Smooth muscle cell of the coronary artery (primary cell): Measurements from ENCODE around the gene ATOSB. TPM values are rescaled to one million over a fixed set of nuclear protein-coding genes. Genes with fewer than 3 reads are reported as not detected.

Experiments used
- total RNA-seq: library from RNA; depleted of rRNA; stranded (reverse); fragments of >200 nt; gene quantifications from 2 replicates; pipeline ENCODE4 v1.2.3, GENCODE V29; 2014; ENCODE audit warnings: low replicate concordance

Gene ATOSB, protein sequence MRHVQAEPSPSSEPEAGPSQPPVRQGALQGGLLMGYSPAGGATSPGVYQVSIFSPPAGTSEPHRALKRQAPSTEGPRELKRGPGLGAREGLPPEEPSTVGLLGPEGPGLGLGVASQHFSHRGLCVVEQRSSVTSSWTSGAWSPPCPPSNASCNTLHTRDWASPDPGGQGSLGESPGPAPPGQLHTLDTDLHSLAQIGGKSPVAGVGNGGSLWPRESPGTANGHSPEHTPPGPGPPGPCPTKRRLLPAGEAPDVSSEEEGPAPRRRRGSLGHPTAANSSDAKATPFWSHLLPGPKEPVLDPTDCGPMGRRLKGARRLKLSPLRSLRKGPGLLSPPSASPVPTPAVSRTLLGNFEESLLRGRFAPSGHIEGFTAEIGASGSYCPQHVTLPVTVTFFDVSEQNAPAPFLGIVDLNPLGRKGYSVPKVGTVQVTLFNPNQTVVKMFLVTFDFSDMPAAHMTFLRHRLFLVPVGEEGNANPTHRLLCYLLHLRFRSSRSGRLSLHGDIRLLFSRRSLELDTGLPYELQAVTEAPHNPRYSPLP
- 11.9 and 25.1 TPM in 2 replicates for total RNA-seq

DNA sequence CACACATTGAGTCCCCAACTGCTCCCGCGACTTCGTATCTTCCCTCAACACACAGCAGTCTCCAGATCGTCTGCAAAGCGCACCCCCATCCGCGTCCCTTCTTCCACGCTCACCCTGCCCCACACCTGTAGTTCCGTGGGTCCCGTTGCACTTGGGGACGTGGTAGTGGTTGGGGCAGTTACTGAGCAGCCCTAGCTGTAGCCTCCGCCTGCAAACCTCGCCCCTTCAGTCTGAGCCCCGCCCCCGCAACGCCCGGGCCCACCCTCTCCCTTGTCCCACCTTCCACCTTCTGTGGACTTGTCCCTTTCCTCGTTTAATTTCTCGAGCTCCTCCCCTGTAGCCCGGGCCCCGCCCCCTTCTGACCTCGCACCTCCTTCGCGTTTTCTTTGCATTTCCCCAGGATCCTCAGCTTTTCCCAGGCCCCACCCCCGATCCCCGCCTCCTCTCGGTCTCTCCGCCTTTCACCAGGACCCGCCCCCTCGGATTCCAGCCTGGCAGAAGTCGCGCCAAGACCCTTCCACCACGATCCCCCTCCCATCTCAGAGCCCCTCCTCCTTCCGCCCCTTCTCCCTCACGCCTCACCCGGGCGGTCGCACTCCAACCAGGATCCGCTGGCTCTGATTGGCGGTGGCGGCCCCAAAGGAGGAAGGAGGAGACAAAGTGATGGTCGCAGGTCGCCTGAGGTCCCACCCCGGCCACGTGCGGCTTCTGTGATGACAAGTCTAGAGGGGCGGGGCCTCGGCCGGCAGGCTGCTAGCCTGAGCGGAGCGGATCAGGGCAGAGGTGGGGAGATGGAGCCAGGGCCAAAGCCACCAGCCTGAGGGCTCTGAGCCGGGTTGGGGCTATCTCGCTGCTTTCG lies at the start of gene ATOSB:
TSS of gene ATOSB (minus strand) at position 183 of the 859 bp plus-strand sequence. CDS start 7,588 bp downstream, outside the sequence.

GRCh38 chr9:35161713-35162604 lies 46.3 kb upstream of the ATOSB start, which contains the start of gene UNC13B:
Gene UNC13B, plus strand, starts transcription at chr9:35162009. Its CDS starts 275 bp downstream, at chr9:35162284.

DNA sequence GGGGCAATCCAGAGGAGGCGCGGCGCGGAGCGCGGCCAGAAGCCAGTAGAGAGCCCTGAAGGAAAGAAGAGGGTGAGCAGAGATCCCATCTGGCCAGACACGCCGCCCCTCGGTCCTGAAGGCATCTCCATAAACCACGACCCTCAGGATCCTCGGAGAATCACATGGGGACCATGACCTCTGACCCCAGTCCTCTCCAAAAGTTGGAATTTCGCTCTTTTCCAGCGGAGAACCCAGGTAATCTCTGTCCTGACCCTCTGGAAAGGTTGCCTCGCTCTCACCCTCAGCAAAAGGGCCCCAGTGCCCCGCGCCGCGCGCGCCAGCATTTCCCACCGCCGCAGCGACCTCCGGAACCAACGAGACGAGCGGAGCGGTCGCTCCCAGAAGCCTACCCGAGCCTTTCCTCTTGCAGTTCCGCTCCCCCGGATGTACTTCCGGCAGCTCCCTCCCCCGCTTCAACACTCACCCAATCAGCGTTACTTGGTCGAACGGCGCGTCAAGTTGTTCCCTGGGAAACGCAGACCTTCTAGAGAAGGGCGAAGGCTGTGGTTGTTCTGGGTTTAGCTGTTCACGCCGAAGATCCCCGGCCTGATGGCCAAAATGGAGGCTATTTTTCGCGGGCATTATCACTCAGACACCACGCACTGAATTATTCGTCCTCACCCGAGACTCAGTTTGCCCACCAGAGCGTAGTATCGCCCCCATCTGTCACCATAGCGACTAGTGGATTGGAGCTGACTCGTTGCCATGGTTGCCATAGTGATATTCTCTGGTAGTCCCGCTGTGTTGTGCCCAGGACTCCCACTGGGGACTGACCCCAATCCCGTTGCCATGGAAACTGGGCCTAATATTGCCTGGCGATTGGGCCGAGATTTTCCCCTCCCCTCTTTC lies 12.6 kb downstream of the ATOSB start, which contains the start of gene STOML2:
TSS of gene STOML2 (minus strand) at position 363 of the 891 bp plus-strand sequence. CDS start at position 326, 37 bp downstream.

GRCh38 chr9:35096035-35096849 lies 19.4 kb downstream of the ATOSB start, which contains the start of gene PIGO:
Gene PIGO, minus strand, starts transcription at chr9:35096591. Its CDS starts 1,026 bp downstream, at chr9:35095565.

DNA sequence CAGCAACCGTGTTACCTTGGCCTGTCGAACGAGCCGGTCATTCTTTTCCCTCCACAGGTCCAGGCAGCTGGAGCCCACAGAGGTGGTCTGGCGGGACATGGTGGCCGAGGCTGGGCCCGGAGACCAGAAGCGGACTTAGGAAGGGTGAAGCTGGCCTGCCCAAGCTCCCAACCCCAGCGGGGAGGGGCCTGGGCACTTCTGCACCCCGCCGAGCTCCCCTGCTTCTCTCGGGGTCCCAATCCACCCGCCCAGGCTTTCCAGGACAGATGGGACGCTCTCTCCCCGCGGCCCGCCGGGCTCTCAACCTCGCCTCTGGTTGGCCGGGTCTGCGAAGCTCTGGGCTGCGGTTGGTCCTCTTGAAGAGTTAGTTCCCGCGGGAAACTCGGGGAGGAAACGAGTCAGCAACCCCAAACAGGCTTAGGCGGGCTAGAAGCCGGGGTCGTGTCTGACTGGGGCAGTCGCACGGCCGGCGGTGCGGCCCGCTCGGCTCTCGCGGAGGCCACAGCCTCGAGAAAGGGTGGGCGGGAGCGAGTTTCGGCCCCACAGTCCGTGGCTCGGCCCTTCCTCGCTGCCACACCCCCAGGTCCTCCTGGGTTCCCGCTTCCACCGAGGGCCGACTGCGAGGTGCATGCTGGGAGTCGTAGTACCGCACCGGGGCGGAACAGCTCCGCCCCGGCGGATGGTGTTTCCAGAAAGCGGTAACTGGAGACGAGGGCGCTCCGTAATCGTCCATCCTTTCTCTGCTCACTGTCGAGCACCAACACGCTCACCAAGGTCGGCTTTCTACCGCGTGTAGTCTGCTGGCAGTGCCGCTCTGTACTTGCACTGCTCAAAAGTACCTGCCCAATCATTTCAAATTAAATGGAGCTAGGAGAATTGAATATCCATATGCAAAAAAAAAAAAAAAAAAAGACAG lies 36.0 kb downstream of the ATOSB start, which contains the start of gene FANCG:
TSS of gene FANCG (minus strand) at position 517 of the 916 bp plus-strand sequence. CDS start at position 99, 418 bp downstream.

GRCh38 chr9:35072461-35073278 lies 43.0 kb downstream of the ATOSB start, which contains the start of gene VCP:
Gene VCP, minus strand, starts transcription at chr9:35072625. Its CDS starts 272 bp downstream, at chr9:35072353.

Other genes starting within 250 kb of the ATOSB start
- under 0.01 TPM in 2 replicates for gene PHF24, start 157.6 kb downstream of the ATOSB start, total RNA-seq
- 6.3 and 18.3 TPM in 2 replicates for gene DNAJB5, start 126.1 kb downstream of the ATOSB start, total RNA-seq
- 477 and 492 TPM in 2 replicates for gene VCP, start 43.2 kb downstream of the ATOSB start, total RNA-seq
- 6.0 and 12.4 TPM in 2 replicates for gene FANCG, start 35.9 kb downstream of the ATOSB start, total RNA-seq
- 4.4 and 9.8 TPM in 2 replicates for gene PIGO, start 19.3 kb downstream of the ATOSB start, total RNA-seq
- 154 and 173 TPM in 2 replicates for gene STOML2, start 12.7 kb downstream of the ATOSB start, total RNA-seq
- 20.8 and 22.3 TPM in 2 replicates for gene UNC13B, start 46.1 kb upstream of the ATOSB start, total RNA-seq